Fibroblast of pulmonary artery (primary cell): ENCODE results near the gene KCNK7.

Experiments used
- DNase-seq: peaks from one replicate; pipeline ENCODE4 v3.0.0-alpha.2; 2010; ENCODE audit warnings: low read depth
- H3K4me3 ChIP-seq: replicated peaks from 2 replicates; pipeline ENCODE4 v1.5.1; 2011; ENCODE audit warnings: low read depth, mild to moderate bottlenecking, control low read depth, low read length, moderate library complexity
- TF ChIP-seq, protein P1 (sequence below): IDR thresholded peaks from 2 replicates; pipeline ENCODE4 v1.5.1; 2011; ENCODE audit warnings: mild to moderate bottlenecking, control low read depth, low read length, inconsistent platforms; ENCODE audit errors: missing control alignments

KCNK7 gene

DNA sequence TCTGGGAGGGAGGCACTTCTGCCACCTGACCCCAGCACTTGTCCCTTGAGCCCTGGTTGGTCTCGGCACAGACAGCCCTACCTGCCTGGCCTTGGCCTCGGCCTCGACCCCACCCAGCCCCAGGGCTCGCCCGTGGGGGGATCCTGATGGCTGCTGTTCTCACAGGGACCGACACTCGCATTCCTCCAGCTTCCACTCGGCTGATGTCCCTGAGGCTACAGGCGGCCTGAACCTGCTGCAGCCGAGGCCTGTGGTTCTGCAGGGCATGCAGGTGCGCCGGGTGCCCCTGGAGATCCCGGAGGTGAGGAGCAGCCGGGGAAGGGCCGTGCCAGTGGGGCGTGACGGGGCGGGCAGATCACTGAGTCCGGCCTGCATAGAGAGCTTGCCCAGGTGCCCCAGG is 25.1 kb upstream of the KCNK7 start:
- DNase-seq, result no peak
- H3K4me3 ChIP-seq, result no peak overlapping the region
- TF ChIP-seq, protein P1, sequence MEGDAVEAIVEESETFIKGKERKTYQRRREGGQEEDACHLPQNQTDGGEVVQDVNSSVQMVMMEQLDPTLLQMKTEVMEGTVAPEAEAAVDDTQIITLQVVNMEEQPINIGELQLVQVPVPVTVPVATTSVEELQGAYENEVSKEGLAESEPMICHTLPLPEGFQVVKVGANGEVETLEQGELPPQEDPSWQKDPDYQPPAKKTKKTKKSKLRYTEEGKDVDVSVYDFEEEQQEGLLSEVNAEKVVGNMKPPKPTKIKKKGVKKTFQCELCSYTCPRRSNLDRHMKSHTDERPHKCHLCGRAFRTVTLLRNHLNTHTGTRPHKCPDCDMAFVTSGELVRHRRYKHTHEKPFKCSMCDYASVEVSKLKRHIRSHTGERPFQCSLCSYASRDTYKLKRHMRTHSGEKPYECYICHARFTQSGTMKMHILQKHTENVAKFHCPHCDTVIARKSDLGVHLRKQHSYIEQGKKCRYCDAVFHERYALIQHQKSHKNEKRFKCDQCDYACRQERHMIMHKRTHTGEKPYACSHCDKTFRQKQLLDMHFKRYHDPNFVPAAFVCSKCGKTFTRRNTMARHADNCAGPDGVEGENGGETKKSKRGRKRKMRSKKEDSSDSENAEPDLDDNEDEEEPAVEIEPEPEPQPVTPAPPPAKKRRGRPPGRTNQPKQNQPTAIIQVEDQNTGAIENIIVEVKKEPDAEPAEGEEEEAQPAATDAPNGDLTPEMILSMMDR, result no peak

DNA sequence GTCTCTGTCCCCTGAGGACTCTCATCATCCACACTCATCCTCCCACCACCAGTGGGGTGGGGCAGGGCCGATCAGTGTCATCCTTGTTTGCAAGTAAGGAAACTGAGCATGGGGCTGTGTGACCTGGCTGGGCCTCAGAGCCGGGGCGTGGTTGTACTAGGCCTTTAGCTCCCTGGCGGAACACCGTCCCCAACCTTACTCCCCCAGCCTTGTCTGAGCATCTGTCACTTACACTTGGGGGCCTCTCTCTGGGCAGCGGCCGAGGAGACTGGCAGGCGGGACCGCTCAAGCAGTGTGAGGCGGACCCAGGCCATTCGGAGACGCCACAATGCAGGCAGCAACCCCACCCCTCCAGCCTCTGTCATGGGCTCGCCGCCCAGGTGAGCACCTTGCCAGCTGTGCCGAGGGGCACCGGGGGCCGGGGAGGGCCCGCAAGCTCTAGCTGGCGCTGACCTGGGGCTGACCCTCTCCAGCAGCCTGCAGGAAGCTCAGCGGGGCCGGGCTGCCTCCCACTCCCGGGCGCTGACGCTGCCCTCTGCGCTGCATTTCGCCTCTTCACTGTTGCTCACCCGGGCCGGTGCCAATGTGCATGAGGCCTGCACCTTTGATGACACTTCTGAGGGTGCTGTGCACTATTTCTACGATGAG is 23.8 kb upstream of the KCNK7 start:
- H3K4me3 ChIP-seq, result no peak overlapping the region
- no peak for DNase-seq
- TF ChIP-seq, protein P1, result no peak

DNA sequence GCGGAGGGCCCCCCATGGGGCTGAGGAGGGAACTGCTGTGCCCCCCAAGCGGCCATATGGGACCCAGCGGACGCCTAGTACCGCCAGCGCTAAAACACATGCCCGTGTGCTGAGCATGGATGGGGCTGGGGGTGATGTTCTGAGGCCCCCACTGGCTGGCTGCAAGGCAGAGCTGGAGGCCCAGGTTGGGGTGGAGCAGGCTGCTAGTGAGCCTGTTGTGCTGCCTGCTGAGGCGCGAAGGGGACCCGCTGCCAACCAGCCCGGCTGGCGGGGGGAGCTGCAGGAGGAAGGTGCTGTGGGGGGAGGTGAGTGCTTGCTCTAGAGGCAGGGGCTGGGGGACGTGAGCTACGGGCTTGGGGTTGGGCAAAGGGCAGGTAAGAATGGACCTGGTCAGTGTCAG is 23.2 kb upstream of the KCNK7 start:
- no peak for DNase-seq
- TF ChIP-seq, protein P1, result no peak
- no peak overlapping the region for H3K4me3 ChIP-seq

DNA sequence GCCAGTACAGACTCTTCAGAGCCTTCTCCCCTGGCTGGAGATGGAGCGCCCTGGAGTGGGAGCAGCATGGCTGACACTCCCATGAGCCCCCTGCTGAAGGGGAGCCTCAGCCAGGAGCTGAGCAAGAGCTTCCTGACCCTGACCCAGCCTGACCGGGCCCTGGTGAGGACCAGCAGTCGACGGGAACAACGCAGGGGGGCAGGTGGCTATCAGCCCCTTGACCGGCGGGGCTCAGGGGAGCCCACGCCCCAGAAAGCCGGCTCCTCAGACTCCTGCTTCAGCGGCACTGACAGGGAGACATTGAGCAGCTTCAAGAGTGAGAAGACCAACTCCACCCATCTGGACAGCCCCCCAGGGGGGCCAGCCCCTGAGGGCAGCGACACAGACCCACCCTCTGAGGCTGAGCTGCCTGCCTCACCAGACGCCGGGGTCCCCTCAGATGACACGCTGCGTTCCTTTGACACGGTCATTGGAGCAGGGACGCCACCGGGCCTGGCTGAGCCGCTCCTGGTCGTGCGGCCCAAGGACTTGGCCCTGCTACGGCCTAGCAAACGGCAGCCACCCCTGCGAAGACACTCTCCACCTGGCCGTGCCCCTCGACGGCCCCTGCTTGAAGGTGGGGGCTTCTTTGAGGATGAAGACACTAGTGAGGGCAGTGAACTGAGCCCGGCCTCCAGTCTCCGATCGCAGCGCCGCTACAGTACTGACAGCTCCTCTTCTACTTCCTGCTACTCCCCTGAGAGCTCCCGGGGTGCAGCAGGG is 22.6 kb upstream of the KCNK7 start:
- DNase-seq, result no peak
- TF ChIP-seq, protein P1, result no peak
- no peak overlapping the region for H3K4me3 ChIP-seq

DNA sequence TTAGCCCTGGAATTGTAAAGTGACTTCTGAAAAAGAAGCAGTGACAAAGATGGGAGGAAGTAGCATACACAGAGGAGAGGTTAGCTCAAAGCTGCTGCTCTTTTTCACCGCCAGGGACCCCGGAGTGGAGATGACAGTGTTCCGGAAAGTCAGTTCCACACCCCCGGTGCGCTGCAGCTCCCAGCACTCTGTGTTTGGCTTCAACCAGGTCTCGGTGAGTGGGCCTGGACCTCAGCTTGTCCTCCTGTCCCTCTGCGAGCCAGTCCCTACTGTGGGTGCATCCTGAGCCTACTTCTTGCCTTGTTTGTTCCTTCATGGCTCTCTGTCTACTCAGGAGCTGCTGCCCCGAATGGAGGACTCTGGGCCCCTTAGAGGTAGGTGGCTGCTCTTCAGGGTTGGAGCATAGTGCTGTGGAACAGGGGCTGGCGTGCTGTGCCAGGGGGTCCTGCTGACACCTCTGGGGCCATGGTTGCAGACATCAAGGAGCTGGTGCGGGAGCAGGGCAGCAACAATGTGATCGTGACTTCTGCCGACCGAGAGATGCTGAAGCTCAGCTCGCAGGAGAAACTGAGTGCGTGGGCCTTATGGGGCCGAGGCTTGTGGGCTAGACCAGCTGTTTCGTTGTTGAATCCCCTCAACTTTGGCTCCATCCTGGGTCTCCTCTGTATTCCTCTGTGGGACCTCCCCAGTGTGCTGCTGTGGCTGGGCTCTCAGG is 21.7 kb upstream of the KCNK7 start:
- TF ChIP-seq, protein P1, result no peak
- no peak for DNase-seq
- peak overlapping the region; percentile 88 for H3K4me3 ChIP-seq

DNA sequence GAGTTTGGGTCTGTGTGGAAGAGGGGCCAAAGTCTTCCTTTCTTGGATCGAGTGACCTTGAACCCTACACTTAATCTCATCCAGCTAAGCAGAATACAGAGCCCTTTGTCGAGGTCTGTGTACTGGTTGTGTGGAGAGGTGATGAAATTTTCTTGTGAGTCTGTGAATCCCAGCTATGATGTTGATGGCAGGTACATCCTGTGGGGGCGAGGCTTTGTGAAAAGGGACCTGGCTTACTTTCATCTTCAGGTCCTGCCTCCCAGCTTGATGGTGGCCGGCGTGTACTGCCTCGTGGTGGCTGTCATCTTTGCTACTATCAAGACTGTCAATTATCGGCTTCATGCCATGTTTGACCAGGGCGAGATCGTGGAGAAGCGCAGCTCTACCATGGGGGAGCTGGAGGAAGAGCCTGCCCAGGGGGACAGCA is 21.0 kb upstream of the KCNK7 start:
- DNase-seq, result no peak
- TF ChIP-seq, protein P1, result no peak
- H3K4me3 ChIP-seq, result peak overlapping the region; percentile 88
